Mucosa of descending colon (tissue), 3 donors: ENCODE measurements around the gene MMAB. TPM values are rescaled to one million over a fixed set of nuclear protein-coding genes. Genes with fewer than 3 reads are reported as not detected.

Experiments
- ATAC-seq: fragments of 200-7000 bp; cut with Tn5 transposase; one replicate; pipeline ENCODE4 v1.9.1; 2020; ENCODE audit warnings: mild to moderate bottlenecking, moderate library complexity
- DNase-seq, 3 donors: peaks; one replicate each; pipeline ENCODE4 v3.0.0-alpha.2; 2020
- H3K36me3 ChIP-seq: fragments of 200-600 bp; one replicate; pipeline ENCODE4 v1.8.0; 2021; ENCODE audit warnings: low read depth, mild to moderate bottlenecking
- H3K4me1 ChIP-seq: fragments of 200-600 bp; one replicate; pipeline ENCODE4 v1.8.0; 2021; ENCODE audit warnings: low read depth, mild to moderate bottlenecking
- H3K4me3 ChIP-seq: fragments of 200-600 bp; one replicate; pipeline ENCODE4 v1.8.0; 2021; ENCODE audit warnings: mild to moderate bottlenecking
- H3K9me3 ChIP-seq: fragments of 200-600 bp; one replicate; pipeline ENCODE4 v1.8.0; 2021; ENCODE audit warnings: mild to moderate bottlenecking
- intact Hi-C, 2 donors: fragments of 100-400 bp; cut with DNase I in 1 of 2; cut with micrococcal nuclease in 1 of 2; formaldehyde crosslinking; loops; one replicate each; pipeline versions ENCODE4 v1.11.0 to v1.11.1; 2022; cut with DNase I, micrococcal nuclease
- total RNA-seq, 3 donors: library from RNA; stranded (reverse); fragmentation: NEBNext Ultra II Directional in 2 of 3; extraction: Animal tissue kit (Norgen Biotek cat#: 25700) in 2 of 3; gene quantifications; one replicate each; pipeline versions ENCODE4 v1.2.1 to v1.2.4, GENCODE V29; 2021 to 2023
- TF ChIP-seq, protein P1 (sequence below): fragments of 200-600 bp; IDR thresholded peaks from one replicate; pipeline ENCODE4 v1.8.0; 2022; ENCODE audit warnings: antibody characterized with exemption, mild to moderate bottlenecking
- donor health status: DM: no; HTN: no; CAD: no; lungs with moderate emphysema.
- donor health status: DM: no; HTN: no; CAD: no.
- donor health status: DM: no; HTN: yes; CAD: no.

The MMAB gene
- total RNA-seq, 3 donors from 2014 or later, result 29.9 to 45.5 (median 42.0) TPM

DNA sequence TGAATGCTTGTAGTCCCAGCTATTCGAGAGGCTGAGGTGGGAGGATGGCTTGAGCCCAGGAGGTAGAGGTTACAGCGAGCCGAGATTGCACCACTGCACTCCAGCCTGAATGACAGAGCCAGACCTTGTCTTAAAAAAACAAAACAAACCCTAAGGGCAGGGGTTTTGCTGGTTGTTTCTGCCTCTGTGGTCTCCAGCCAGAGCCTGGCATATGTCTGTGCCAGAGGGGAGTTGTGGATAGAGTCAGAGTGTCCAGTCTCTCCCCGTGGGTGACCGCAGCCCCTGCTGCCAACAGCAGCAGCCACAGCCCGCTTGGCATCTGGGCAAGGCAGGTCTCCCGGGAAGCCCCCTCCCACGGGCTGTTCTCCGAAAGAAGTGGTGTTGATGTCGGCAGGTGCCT is 37.9 kb upstream of the MMAB start:
- Histone ChIP-seq H3K9me3 (no peaks in the 10 kb centered on the region), H3K4me1 (no peaks in the 10 kb centered on the region), H3K4me3 (no peak overlapping the region), H3K36me3 (no peaks in the 10 kb centered on the region)
- DNase-seq, result no peak
- no peak for ATAC-seq
- intact Hi-C loops, result no loop called here
- TF ChIP-seq, protein P1, sequence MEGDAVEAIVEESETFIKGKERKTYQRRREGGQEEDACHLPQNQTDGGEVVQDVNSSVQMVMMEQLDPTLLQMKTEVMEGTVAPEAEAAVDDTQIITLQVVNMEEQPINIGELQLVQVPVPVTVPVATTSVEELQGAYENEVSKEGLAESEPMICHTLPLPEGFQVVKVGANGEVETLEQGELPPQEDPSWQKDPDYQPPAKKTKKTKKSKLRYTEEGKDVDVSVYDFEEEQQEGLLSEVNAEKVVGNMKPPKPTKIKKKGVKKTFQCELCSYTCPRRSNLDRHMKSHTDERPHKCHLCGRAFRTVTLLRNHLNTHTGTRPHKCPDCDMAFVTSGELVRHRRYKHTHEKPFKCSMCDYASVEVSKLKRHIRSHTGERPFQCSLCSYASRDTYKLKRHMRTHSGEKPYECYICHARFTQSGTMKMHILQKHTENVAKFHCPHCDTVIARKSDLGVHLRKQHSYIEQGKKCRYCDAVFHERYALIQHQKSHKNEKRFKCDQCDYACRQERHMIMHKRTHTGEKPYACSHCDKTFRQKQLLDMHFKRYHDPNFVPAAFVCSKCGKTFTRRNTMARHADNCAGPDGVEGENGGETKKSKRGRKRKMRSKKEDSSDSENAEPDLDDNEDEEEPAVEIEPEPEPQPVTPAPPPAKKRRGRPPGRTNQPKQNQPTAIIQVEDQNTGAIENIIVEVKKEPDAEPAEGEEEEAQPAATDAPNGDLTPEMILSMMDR, result no peak

DNA sequence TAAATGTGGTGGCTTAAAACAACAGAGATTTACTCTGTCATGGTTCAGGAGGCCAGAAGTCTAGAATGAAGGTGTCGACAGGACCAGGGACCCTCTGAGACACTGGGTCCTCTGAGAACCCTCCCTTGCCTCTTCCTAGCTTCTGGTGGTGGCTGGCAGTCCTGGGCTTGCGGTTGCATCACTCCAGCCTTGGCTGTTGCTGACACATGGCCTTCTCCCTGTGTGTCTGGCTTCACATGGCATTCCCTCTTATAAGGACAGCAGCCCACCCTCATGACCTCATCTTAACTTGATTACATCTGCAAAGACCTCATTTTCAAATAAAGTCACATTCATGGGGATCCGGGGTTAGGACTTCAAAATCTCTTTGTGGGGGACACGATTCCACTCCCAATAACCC is 37.2 kb upstream of the MMAB start:
- no peak for DNase-seq
- TF ChIP-seq, protein P1, result no peak
- intact Hi-C loops, result no loop called here
- Histone ChIP-seq H3K4me3 (no peak overlapping the region), H3K36me3 (no peaks in the 10 kb centered on the region), H3K9me3 (no peaks in the 10 kb centered on the region), H3K4me1 (no peaks in the 10 kb centered on the region)
- no peak for ATAC-seq

GRCh38 chr12:109609342-109609741 is 36.0 kb upstream of the MMAB start:
- DNase-seq, result no peak
- Histone ChIP-seq H3K4me3 (no peak overlapping the region), H3K9me3 (no peaks in the 10 kb centered on the region), H3K4me1 (no peaks in the 10 kb centered on the region), H3K36me3 (no peaks in the 10 kb centered on the region)
- ATAC-seq, result no peak
- intact Hi-C loops, result no loop called here
- TF ChIP-seq, protein P1, result no peak

DNA sequence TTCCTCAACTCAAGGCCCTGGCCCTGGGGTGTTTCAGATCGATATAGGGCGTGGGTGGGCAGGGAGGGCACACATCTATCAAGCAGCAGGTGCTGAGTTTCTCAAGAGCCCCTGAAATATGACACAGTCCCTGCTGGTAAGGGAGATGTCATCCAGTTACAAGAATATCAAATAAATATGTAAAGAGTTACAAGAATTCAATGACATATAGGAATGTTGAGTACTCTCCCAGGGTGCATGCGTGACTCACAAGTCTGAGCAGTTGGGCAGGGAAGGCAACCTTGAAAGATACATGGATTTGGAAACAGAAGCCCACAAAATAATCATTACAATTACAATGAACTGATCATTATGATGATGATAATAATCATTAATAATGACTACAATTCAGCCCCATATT is 35.5 kb upstream of the MMAB start:
- H3K9me3 ChIP-seq, result no peaks in the 10 kb centered on the region
- ATAC-seq (no peak), DNase-seq (no peak)
- H3K36me3 ChIP-seq, result no peaks in the 10 kb centered on the region
- H3K4me3 ChIP-seq, result no peak overlapping the region
- intact Hi-C loops, result no loop called here
- TF ChIP-seq, protein P1, result no peak
- no peaks in the 10 kb centered on the region for H3K4me1 ChIP-seq

- no peaks in the 10 kb centered on the region for H3K4me1 ChIP-seq
- intact Hi-C loops, result no loop called here
- TF ChIP-seq, protein P1, result no peak
- no peaks in the 10 kb centered on the region for H3K36me3 ChIP-seq
- no peak for DNase-seq
- H3K4me3 ChIP-seq, result no peak overlapping the region
- H3K9me3 ChIP-seq, result no peaks in the 10 kb centered on the region
- no peak for ATAC-seq
These were observed 35.0 kb upstream of the MMAB start for GRCh38 chr12:109608270-109608669.

DNA sequence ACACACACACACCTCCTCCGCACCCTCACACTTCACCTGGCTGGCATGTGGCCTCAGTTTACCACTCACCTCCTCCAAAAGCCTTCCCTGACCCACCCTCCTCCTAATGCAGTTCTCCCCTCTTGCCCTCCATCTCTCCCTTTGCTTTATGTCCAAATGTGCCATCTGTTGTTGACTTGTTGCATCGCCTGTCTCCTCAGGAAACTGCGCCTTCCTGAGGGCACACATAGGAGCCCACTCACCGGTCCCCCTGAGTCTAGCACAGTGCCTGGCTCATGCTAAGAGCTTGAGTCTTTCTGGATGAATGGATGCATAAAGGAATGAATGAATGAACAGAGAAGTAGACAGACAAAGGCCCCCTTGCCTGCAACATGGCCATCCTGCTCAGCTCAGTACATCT is 34.3 kb upstream of the MMAB start:
- H3K9me3 ChIP-seq, result no peaks in the 10 kb centered on the region
- no peak for ATAC-seq
- no peaks in the 10 kb centered on the region for H3K36me3 ChIP-seq
- no peaks in the 10 kb centered on the region for H3K4me1 ChIP-seq
- no peak for DNase-seq
- H3K4me3 ChIP-seq, result no peak overlapping the region
- intact Hi-C loops, result no loop called here
- TF ChIP-seq, protein P1, result no peak
